Measurements from ENCODE around the gene WDTC1. TPM values are rescaled to one million over a fixed set of nuclear protein-coding genes. Genes with fewer than 3 reads are reported as not detected.

WDTC1 gene
- total and polyA plus RNA-seq, 2 of the 8 experiments (the other 6 are each of a cell fraction or from before 2014, with no cell fraction given) = 7.5 to 18.7 TPM

- TF ChIP-seq JUND (IDR thresholded peaks at IDR 0.05; ENCODE audit: low read length) (no peak), BACH1 (IDR thresholded peaks at IDR 0.05; ENCODE audit: low read length) (no peak)
Observed at GRCh38 chr1:27332536-27333281, 98.3 kb downstream of the WDTC1 start (continued).
